ENCODE measurements around the gene ANKZF1.

ANKZF1 gene

GRCh38 chr2:219274361-219274921, 44.8 kb downstream of the ANKZF1 start:
- in situ Hi-C loops (cut with MboI; ENCODE audit: low pct_unique_long_range_greater_than_20kb, low sequenced_read_pairs, unreplicated experiment) = no loop called here
- DNase-seq (ENCODE audit: low spot score) = no peak
- no peak for TF ChIP-seq CTCF (IDR thresholded peaks at IDR 0.05; ENCODE audit: extremely low read depth, insufficient read depth, missing control alignments)

- DNase-seq (ENCODE audit: low spot score) = peak; percentile 79
- peak; percentile 97 for TF ChIP-seq CTCF (IDR thresholded peaks at IDR 0.05; ENCODE audit: extremely low read depth, insufficient read depth, missing control alignments)
- in situ Hi-C loops (cut with MboI; ENCODE audit: low pct_unique_long_range_greater_than_20kb, low sequenced_read_pairs, unreplicated experiment) = no loop called here
These were observed 48.4 kb downstream of the ANKZF1 start for GRCh38 chr2:219277703-219278654.

- DNase-seq (ENCODE audit: low spot score) = peak; percentile 43
- in situ Hi-C loops (cut with MboI; ENCODE audit: low pct_unique_long_range_greater_than_20kb, low sequenced_read_pairs, unreplicated experiment) = no loop called here
- TF ChIP-seq CTCF (IDR thresholded peaks at IDR 0.05; ENCODE audit: extremely low read depth, insufficient read depth, missing control alignments) = no peak
These were observed 49.1 kb downstream of the ANKZF1 start for GRCh38 chr2:219278655-219279150.

- peak; percentile 100 for DNase-seq (ENCODE audit: low spot score)
- in situ Hi-C loops (cut with MboI; ENCODE audit: low pct_unique_long_range_greater_than_20kb, low sequenced_read_pairs, unreplicated experiment) = no loop called here
- TF ChIP-seq CTCF (IDR thresholded peaks at IDR 0.05; ENCODE audit: extremely low read depth, insufficient read depth, missing control alignments) = peak; percentile 7
These were observed 49.7 kb downstream of the ANKZF1 start, which contains the start of gene DNAJB2 for GRCh38 chr2:219279151-219279915. Gene DNAJB2, plus strand, starts transcription at chr2:219279366. Its CDS starts 468 bp downstream, at chr2:219279834.

GRCh38 chr2:219279916-219280516, 50.4 kb downstream of the ANKZF1 start:
- peak; percentile 13 for TF ChIP-seq CTCF (IDR thresholded peaks at IDR 0.05; ENCODE audit: extremely low read depth, insufficient read depth, missing control alignments)
- DNase-seq (ENCODE audit: low spot score) = no peak
- in situ Hi-C loops (cut with MboI; ENCODE audit: low pct_unique_long_range_greater_than_20kb, low sequenced_read_pairs, unreplicated experiment) = no loop called here

- DNase-seq (ENCODE audit: low spot score) = no peak
- in situ Hi-C loops (cut with MboI; ENCODE audit: low pct_unique_long_range_greater_than_20kb, low sequenced_read_pairs, unreplicated experiment) = no loop called here
- TF ChIP-seq CTCF (IDR thresholded peaks at IDR 0.05; ENCODE audit: extremely low read depth, insufficient read depth, missing control alignments) = no peak
These were observed 51.0 kb downstream of the ANKZF1 start for GRCh38 chr2:219280651-219281050.

All from GM13977 (cell line).